HG03108 (cell line): Measurements from ENCODE around the gene ASIC3.
"Not testable (repeated sequence)": the region's sequence is repeated elsewhere in the genome, so short reads cannot be mapped to it uniquely, and the experiment has no call there.

Experiments
- ATAC-seq: cut with Tn5 transposase; IDR thresholded peaks from one replicate; pipeline ENCODE4 v1.9.1; 2021; ENCODE audit warnings: moderate library complexity; ENCODE audit not compliant: unreplicated experiment

ASIC3 gene

DNA sequence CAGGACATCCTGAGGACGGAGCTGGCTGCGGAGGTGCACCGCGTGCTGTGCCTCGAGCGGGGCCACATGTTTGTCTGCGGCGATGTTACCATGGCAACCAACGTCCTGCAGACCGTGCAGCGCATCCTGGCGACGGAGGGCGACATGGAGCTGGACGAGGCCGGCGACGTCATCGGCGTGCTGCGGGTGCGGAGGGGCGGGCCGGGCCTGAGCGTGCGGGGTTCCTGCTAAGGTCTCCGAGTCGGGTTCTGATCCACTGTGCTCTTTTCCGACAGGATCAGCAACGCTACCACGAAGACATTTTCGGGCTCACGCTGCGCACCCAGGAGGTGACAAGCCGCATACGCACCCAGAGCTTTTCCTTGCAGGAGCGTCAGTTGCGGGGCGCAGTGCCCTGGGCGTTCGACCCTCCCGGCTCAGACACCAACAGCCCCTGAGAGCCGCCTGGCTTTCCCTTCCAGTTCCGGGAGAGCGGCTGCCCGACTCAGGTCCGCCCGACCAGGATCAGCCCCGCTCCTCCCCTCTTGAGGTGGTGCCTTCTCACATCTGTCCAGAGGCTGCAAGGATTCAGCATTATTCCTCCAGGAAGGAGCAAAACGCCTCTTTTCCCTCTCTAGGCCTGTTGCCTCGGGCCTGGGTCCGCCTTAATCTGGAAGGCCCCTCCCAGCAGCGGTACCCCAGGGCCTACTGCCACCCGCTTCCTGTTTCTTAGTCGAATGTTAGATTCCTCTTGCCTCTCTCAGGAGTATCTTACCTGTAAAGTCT, 34.4 kb upstream of the ASIC3 start:
- ATAC-seq = no peak

DNA sequence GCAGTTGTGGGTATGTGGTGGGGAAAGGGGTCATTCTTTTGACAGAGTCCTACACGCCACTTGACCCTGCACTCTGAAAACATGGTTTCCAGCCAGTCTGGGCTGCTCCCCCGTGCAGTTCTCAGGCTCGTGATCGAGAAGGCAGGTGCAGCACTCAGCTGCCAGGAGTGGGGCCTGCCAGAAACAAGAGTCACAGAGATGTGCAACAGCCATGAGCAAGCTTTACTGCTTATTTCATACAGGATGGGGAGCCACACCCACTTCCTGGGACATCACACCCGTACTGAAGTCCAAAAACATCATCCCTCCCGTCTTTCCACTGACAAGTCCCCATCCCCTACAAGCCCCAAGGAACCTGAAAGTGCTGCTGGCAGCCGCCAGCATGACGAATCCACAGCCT, 33.4 kb upstream of the ASIC3 start:
- no peak for ATAC-seq

DNA sequence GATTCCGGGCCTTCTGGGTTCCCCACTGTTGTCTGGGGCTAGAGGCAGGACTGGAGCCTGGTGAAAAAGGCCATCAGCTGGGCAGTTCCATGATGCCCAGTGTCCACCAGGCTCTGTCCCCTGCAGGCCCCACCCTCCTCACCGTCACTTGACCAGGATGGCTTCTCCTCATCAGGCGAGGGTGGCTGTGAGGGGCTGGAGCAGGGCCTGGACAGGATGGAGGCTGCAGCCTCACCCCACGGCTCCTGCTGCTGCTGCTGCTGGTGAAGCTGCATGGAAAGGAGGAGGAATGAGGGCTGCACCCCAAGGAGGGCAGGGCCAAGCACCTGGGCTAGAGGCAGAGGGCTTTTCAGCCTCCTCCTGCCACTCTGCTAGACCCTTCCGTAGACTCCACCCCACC, 32.4 kb upstream of the ASIC3 start:
- no peak for ATAC-seq

DNA sequence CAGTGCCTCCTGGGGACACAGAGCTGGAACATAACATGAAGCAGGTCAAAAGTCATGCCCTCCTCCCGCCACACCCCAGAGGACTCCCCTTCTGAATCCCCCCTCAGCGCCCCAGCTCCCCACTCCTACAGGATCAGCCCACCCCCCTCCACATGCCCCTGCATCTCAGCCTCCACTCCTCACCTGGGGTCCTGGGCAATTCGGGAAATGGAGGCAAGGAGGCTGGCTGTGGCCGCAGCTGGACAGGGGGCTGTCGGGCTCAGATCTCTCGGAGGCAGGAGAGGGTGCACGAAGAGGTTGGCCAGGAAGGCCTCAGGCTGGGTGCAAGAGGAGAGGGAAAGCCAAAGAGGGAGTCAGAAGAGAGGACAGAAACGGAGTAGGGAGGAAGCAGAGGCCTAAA, 31.8 kb upstream of the ASIC3 start:
- ATAC-seq = no peak

DNA sequence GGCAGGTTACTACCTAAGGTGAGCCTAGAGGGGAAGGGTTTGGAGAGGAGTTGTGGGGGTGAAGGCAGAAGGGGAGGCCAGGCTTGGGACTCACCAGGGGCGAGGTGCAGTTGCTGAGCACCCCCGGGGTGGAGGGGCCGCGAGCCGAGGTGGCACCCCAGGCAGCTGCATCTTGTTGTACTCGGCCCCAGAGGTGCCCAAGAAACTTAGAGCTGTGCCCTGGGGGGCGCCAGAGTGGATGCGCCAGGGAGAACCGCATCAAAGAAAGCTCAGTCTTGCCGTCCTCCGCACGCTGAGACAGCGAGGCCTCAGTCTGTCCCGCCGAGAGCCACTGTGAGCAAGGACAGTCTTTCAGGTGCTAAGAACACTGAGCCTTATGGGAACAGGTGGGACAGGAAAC, 31.4 kb upstream of the ASIC3 start:
- ATAC-seq = no peak

DNA sequence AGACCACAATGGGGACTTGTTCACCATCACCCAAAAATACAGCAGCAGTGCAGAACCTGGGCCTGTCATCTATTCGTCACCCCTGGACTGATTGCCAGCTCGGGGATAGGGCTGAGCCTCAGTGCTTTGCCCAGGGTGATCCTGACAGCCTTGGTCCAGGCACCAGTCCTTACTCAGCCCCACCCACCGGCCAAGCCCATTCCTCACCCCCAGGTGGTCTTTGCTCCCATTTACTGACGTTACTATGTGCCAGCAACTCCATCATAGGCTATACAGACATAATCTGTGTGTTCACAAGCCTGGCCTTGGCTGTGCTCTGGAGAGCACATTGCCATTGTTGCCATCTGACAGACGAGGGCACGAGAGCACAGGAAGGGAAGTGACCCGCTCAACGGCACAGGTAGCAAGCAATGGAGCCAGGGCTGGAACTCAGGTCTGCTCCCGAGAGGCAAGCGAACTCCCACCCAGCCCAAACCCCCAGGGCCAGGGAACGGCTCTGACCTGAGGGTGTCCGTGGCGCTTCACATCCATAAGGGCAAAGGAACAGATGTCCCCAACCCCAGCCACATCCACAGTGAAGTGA, 30.9 kb upstream of the ASIC3 start:
- ATAC-seq = no peak

DNA sequence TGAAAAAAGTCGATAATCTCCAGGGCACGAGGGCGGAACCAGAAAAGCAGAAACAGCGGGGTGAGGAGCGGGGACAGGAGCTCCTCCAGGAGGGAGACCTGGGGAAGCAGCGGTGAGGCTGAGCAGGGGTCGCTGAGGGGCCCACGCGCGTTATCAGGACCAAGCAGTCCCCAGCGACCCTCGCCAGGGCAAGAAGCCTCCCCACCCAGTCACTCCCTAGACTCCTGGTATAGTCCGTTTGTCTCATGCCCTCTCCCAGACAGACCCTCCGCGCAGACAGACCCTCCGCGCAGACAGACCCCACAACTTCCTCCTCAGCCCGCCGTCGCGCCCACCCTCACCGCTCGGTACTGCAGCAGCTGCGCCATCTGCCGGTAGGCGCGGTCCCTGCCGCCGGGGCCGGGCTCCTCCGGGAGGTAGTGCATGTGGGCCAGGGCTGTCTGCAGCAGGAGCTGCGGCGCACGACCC, 30.3 kb upstream of the ASIC3 start:
- peak; percentile 51 for ATAC-seq

DNA sequence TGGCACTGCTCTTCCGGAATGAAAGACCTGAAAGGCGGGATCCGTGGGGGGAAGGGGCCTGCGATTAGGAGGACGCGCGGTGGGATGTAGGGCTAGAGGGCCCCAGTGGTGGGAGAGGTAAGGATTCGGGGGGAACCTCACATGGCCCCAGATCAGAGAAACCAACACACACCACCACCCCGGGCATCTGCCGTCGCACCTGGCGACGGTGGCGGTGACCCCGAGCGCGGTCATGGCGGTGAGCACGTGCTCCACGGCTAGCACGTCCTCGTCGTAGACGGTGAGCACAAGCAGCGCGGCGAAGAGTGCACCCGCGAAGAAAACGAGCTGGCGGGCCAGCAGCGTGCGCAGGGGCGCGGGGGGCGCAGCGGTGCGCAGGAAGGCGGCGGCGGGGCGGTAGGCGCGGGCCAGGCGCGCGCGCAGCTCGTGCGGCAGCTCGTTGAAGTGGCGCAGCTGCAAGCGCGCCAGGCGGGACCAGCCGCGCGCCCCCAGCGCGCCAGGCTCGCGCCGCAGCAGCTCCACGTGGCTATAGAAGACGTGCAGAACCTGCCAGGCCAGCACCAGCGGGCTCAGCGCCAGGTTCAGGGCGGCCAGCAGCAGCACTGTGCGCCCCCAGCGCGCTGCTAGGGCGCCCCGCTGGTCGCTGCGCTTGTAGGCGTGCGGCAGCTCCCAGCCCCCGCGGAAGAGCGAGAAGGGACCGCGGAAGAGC, 29.8 kb upstream of the ASIC3 start:
- ATAC-seq = no peak

DNA sequence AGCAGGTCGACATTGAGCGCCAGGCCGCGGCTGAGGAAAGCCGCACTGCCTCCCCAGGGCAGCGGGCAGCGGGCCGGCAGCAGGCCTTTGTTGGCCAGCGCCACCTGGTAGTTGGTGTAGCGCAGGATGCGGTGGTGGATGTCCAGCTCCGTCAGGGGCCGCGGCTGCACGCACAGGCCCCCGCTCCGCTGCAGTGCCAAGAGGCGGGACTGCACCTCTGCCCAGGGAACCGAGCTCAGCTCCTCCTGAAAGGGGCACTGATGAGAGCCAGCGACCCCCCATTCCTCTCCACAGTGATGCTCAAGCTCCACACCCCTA, 29.2 kb upstream of the ASIC3 start:
- no peak for ATAC-seq

DNA sequence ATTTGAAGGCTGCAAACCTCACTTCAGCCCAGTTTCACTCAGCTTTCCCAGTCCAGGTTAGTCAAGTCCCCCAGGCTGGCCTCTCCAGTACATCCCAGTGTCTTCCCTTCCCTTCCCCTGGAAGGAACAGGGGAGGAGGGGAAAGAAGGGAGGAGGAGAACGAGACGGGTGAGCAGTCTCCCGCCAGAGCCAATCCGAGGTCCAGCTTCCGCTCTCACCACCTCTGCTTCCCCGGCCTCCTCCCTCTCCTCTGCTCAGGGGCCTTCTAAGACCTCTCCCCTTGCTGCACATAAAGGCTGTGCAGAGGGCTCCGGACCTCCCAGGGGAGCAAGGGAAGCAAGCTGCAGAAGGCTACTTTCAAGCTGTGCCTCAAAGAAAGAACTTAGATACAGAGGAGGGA, 28.1 kb upstream of the ASIC3 start:
- ATAC-seq = no peak

DNA sequence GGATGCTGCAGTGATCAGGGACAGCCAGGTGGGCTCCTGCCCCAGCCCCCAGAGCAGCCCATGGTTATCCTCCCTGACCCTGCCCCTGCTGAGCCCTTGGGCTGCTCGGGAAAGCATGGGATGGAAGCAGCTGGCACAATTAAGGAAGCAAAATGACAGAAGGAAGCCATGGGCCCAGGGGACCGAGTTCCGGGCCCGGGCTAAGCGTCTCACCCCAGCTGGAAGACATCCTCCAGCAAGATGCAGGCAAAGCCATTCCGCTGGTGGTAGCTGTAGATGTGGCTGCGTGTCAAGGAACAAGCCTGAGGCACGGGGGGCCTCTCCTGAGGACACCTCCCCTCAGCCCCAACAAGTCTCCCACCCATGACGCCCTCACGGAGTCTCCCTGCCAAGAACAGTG, 25.1 kb upstream of the ASIC3 start:
- no peak for ATAC-seq

DNA sequence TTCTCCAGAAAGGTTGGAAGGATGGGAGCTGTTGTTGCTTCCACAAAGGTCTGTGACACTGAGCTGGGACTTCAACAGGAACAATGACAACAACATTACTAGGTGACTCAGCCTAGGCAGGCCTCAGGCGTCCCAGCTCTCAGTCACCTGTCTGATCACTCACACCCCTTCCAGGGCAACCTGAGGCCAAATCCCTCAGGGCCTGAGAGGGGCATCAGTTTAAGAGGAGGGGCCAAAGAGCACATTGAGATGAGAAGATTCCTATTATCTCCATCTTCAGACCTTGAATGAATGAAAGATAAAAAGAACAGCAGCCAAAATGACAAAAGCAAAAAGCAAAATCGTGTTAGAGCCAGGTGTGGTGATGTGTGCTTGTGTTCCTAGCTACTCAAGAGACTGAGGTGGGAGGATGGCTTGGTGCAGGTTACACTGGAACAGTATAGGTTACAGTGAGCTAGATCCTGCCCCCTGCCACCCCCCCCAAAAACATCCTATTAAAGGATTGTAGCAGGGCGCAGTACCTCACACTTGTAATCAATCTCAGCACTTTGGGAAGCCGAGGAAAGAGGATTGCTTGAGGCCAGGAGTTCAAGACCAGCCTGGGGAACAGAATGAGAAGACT, 23.8 kb upstream of the ASIC3 start, which contains the start of gene ATG9B:
Gene ATG9B, minus strand, starts transcription at position 60 of the 622 bp plus-strand sequence. CDS start 71 bp downstream, outside the sequence.
- ATAC-seq = no peak

DNA sequence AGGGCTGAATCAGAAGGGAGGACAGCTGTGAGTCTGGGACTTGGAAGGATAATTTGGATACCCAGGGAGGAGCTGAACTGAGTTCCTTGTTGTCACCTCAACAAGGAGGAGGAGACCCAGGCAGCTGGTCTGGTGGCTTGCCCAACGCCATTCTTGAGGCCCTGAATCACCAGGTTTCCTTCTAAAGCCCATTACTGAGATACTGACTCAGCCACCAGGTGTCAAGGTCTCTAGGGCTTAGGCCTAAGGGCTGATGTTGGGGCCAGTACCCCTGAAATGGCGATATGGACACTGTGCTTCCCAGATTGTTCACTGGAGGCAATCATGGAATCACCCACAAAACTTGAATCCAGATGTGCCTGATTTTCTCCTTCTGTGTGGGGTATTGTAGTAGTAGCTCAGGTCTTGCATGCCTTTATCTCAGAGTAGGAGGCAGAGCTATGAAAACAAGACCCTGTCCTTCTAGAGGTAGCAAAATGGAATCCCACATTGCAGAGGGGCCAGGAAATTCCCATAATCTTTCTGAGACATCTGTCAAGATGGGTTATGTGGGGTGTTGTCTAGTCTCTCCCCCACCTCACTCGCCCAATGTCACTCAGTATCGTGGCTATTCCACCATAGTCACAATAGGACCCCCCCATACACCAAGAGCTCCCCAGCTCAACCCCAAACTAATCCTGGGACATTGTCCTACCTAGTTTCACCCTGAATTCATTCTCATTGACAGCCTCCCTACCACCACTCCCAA, 22.2 kb upstream of the ASIC3 start:
- no peak for ATAC-seq

DNA sequence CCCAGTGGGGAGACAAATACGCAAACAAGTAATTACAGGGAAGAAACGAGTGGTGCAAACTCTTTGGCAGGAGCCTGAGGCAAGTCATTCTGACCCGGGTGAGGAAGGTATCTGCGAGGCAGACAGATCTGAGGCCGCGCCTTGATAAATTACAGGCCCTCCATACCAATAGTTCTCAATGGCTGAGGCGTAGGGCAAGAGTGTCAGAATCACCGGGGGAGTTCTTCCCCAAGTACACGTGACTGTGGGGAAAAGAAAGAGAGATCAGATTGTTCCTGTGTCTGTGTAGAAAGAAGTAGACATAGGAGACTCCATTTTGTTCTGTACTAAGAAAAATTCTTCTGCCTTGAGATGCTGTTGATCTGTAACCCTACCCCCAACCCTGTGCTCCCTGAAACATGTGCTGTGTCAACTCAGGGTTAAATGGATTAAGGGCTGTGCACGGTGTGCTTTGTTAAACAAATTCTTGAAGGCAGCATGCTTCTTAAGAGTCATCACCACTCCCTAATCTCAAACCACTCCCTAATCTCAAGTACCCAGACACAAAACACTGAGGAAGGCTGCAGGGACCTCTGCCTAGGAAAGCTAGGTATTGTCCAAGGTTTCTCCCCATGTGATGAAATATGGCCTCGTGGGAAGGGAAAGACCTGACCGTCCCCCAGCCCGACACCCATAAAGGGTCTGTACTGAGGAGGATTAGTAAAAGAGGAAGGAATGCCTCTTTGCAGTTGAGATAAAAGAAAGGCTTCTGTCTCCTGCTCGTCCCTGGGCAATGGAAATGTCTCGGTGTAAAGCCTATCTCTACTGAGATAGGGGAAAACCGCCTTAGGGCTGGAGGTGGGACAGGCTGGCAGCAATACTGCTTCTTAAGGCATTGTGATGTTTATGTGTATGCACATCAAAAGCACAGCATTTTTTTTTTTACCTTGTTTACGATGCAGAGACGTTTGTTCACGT, 21.3 kb upstream of the ASIC3 start:
- ATAC-seq = not testable (repeated sequence)

DNA sequence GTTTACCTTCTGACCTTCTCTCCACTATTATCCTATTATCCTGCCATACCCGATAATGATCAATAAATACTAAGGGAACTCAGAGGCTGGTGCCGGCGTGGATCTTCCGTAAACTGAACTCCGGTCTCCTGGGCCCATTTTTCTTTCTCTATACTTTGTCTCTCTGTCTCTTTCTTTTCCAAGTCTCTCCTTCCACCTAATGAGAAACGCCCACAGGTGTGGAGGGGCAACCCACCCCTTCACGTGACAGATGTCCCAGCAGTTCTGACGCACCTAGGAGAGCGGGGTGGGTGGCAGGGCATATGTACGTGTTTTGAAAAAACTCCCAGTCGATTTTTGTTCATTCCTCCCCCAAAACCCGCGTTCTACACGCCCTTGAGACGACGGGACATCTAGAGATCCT, 20.6 kb upstream of the ASIC3 start:
- not testable (repeated sequence) for ATAC-seq

DNA sequence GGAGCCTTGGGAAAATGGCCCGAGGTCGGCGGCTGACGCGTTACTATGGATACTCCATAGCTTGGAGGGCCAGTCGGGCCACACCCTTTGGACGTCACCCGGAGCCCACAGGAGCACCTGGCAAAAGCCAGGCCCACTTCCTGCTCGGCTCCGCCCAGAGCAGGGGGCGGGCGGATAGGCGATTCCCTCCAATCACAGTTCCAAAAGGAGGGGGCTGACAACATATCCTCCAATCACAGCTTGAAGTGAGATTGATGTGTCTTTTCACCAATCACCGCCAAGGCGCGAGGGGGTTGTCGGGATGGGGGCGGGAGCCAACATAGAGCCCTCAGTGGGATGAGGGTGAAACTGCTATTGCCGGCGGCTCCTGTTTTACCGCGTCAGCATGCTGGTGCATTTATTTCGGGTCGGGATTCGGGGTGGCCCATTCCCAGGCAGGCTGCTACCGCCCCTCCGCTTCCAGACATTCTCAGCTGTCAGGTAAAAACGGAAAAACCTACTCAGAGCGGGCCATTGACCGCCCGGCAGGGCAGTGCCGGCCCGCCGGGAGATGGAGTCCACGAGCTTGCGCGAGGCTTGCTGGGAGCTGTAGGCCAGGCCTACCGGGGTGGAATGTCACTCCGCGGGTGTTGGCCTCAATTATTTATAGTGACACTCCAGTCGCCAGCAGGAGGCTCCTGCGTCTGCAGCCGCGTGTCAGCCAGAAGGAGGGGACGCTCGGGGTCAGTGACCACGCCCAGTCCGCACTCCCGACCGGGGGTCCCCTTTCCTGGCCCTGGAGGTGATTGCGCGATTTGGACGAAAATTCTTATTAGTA, 20.0 kb upstream of the ASIC3 start, which contains the start of gene ABCB8:
Gene ABCB8, plus strand, starts transcription at position 320 of the 817 bp plus-strand sequence. Its CDS starts 66 bp downstream, at position 386.
- peak; percentile 98 for ATAC-seq

DNA sequence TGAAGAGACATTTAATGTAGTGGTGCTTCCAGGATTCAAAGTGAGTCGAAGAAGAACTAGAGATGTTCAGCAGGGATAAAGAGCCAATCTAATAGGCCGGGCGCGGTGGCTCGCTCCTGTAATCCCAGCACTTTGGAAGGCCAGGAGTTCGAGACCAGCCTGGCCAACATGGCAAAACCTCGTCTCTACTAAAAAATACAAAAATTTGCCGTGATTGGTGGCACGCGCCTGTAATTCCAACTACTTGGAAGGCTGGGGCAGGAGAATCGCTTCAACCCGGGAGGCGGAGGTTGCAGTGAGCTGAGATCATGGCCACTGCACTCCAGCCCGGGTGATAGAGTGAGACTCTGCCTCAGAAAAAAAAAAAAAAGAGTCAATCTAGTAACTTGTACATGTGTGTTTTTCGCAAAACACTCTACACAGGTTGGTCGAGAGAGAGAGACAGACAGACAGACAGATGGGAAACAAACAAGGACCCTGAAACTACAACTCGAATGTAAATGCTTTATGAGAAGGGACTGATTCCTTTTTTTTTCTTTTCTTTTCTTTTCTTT, 19.3 kb upstream of the ASIC3 start:
- ATAC-seq = no peak

DNA sequence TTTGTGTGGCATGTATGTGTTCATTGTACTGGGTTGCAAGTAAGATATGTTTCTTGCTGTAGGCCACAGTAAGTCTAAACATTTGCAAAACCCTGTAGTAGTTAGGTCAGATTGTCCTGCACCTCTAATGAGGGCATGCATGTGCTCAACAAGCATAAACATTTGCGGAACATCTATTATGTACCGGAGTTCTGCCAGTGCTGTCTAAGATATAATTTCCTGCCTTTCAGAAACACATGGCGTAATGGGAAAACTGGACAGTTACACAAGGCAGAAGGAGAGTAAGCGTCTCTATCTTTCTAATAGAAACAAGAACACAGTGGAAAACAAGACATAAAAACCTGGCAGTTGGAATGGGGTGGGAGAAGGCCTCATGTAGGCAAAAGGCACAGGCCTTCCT, 17.3 kb upstream of the ASIC3 start:
- ATAC-seq = no peak
